Cerebellar cortex (tissue), 1 donor: Measurements from ENCODE around the gene LRRC9.
A peak's percentile ranks its signal among the peaks of the same experiment; 100 is the strongest.
"Not testable (repeated sequence)": the region's sequence is repeated elsewhere in the genome, so short reads cannot be mapped to it uniquely, and the experiment has no call there.

Experiments
- DNase-seq: peaks from one replicate; pipeline ENCODE4 v3.0.0-alpha.2; 2015; ENCODE audit warnings: low spot score

LRRC9 gene

GRCh38 chr14:60064491-60065072 is 144.6 kb downstream of the LRRC9 start:
- peak; percentile 35 for DNase-seq

GRCh38 chr14:60067882-60068281 is 147.9 kb downstream of the LRRC9 start:
- DNase-seq = no peak

- DNase-seq = no peak
Observed at GRCh38 chr14:60079723-60080122, 159.8 kb downstream of the LRRC9 start.

- no peak for DNase-seq
Observed at GRCh38 chr14:60085085-60085484, 165.1 kb downstream of the LRRC9 start.

GRCh38 chr14:60085693-60086092 is 165.7 kb downstream of the LRRC9 start:
- DNase-seq = no peak

GRCh38 chr14:60087668-60088067 is 167.7 kb downstream of the LRRC9 start:
- no peak for DNase-seq

GRCh38 chr14:60089221-60089620 is 169.3 kb downstream of the LRRC9 start:
- DNase-seq = no peak

GRCh38 chr14:60090864-60091519 is 171.0 kb downstream of the LRRC9 start:
- peak; percentile 60 for DNase-seq

GRCh38 chr14:60091550-60092525 is 171.9 kb downstream of the LRRC9 start, which contains the start of gene PCNX4:
PCNX4 (plus strand) TSS chr14:60091923; CDS start chr14:60107639, 15,716 bp downstream.
- DNase-seq = peak; percentile 99

- DNase-seq = peak; percentile 53
Observed at GRCh38 chr14:60092526-60092920, 172.6 kb downstream of the LRRC9 start.

GRCh38 chr14:60093080-60093479 is 173.1 kb downstream of the LRRC9 start:
- no peak for DNase-seq

- DNase-seq = no peak
Observed at GRCh38 chr14:60093606-60094005, 173.7 kb downstream of the LRRC9 start.

GRCh38 chr14:60094306-60094897 is 174.5 kb downstream of the LRRC9 start:
- peak; percentile 10 for DNase-seq

- DNase-seq = no peak
Observed at GRCh38 chr14:60095231-60095630, 175.3 kb downstream of the LRRC9 start.

GRCh38 chr14:60095781-60096450 is 176.0 kb downstream of the LRRC9 start:
- no peak for DNase-seq

GRCh38 chr14:60097974-60098373 is 178.0 kb downstream of the LRRC9 start:
- DNase-seq = no peak

GRCh38 chr14:60099855-60100254 is 179.9 kb downstream of the LRRC9 start:
- DNase-seq = not testable (repeated sequence)

- DNase-seq = no peak
Observed at GRCh38 chr14:60101786-60102185, 181.8 kb downstream of the LRRC9 start.

GRCh38 chr14:60102389-60102788 is 182.4 kb downstream of the LRRC9 start:
- DNase-seq = no peak

- DNase-seq = peak; percentile 11
Observed at GRCh38 chr14:60106339-60106738, 186.4 kb downstream of the LRRC9 start.

GRCh38 chr14:60107477-60107876 is 187.5 kb downstream of the LRRC9 start:
- no peak for DNase-seq

- DNase-seq = no peak
Observed at GRCh38 chr14:60111732-60112131, 191.8 kb downstream of the LRRC9 start.
